ENCODE results near the gene FGF14. TPM values are rescaled to one million over a fixed set of nuclear protein-coding genes. Genes with fewer than 3 reads are reported as not detected.

FGF14 gene
- total RNA-seq, 2 experiments from 2014 or later, result not detected

GRCh38 chr13:102190930-102191329 is 210.9 kb downstream of the FGF14 start:
- no peak overlapping the region for H3K27ac Mint-ChIP-seq
- H3K9me3 Mint-ChIP-seq, result peaks cover 2% of the 10 kb centered on the region
- H3K36me3 Mint-ChIP-seq, result no peaks in the 10 kb centered on the region
- H3K27me3 Mint-ChIP-seq, result no peaks in the 10 kb centered on the region
- no peak overlapping the region for H3K4me3 Mint-ChIP-seq
- no peaks in the 10 kb centered on the region for H3K4me1 Mint-ChIP-seq
- DNase-seq, result no peak

- Mint-ChIP-seq H3K9me3 (peaks cover 2% of the 10 kb centered on the region), H3K4me1 (no peaks in the 10 kb centered on the region), H3K27me3 (peaks cover 3% of the 10 kb centered on the region), H3K36me3 (no peaks in the 10 kb centered on the region), H3K4me3 (no peak overlapping the region), H3K27ac (no peak overlapping the region)
- no peak for DNase-seq
Measured at GRCh38 chr13:102187313-102187712, 214.5 kb downstream of the FGF14 start.

GRCh38 chr13:102185375-102185984 is 216.4 kb downstream of the FGF14 start:
- no peak overlapping the region for H3K27ac Mint-ChIP-seq
- peaks cover 2% of the 10 kb centered on the region for H3K9me3 Mint-ChIP-seq
- peaks cover 3% of the 10 kb centered on the region for H3K27me3 Mint-ChIP-seq
- no peak overlapping the region for H3K4me3 Mint-ChIP-seq
- no peaks in the 10 kb centered on the region for H3K36me3 Mint-ChIP-seq
- no peak for DNase-seq
- H3K4me1 Mint-ChIP-seq, result no peaks in the 10 kb centered on the region

GRCh38 chr13:102183509-102184182 is 218.2 kb downstream of the FGF14 start:
- H3K4me1 Mint-ChIP-seq, result no peaks in the 10 kb centered on the region
- no peak overlapping the region for H3K27ac Mint-ChIP-seq
- H3K27me3 Mint-ChIP-seq, result peaks cover 3% of the 10 kb centered on the region
- DNase-seq, result no peak
- no peaks in the 10 kb centered on the region for H3K9me3 Mint-ChIP-seq
- H3K4me3 Mint-ChIP-seq, result no peak overlapping the region
- H3K36me3 Mint-ChIP-seq, result no peaks in the 10 kb centered on the region

- Mint-ChIP-seq H3K36me3 (no peaks in the 10 kb centered on the region), H3K4me1 (no peaks in the 10 kb centered on the region), H3K27ac (no peak overlapping the region), H3K27me3 (peaks cover 3% of the 10 kb centered on the region), H3K9me3 (no peaks in the 10 kb centered on the region), H3K4me3 (no peak overlapping the region)
- no peak for DNase-seq
Measured at GRCh38 chr13:102182170-102182569, 219.7 kb downstream of the FGF14 start.

GRCh38 chr13:102177431-102177830 is 224.4 kb downstream of the FGF14 start:
- no peaks in the 10 kb centered on the region for H3K36me3 Mint-ChIP-seq
- H3K27ac Mint-ChIP-seq, result no peak overlapping the region
- no peaks in the 10 kb centered on the region for H3K9me3 Mint-ChIP-seq
- no peaks in the 10 kb centered on the region for H3K27me3 Mint-ChIP-seq
- H3K4me3 Mint-ChIP-seq, result no peak overlapping the region
- H3K4me1 Mint-ChIP-seq, result no peaks in the 10 kb centered on the region
- no peak for DNase-seq

GRCh38 chr13:102176846-102177245 is 225.0 kb downstream of the FGF14 start:
- Mint-ChIP-seq H3K27me3 (no peaks in the 10 kb centered on the region), H3K27ac (no peak overlapping the region), H3K4me3 (no peak overlapping the region), H3K9me3 (no peaks in the 10 kb centered on the region), H3K36me3 (no peaks in the 10 kb centered on the region), H3K4me1 (no peaks in the 10 kb centered on the region)
- no peak for DNase-seq

- no peaks in the 10 kb centered on the region for H3K4me1 Mint-ChIP-seq
- no peaks in the 10 kb centered on the region for H3K9me3 Mint-ChIP-seq
- H3K36me3 Mint-ChIP-seq, result no peaks in the 10 kb centered on the region
- DNase-seq, result no peak
- no peaks in the 10 kb centered on the region for H3K27me3 Mint-ChIP-seq
- H3K4me3 Mint-ChIP-seq, result no peak overlapping the region
- no peak overlapping the region for H3K27ac Mint-ChIP-seq
Measured at GRCh38 chr13:102172406-102172805, 229.4 kb downstream of the FGF14 start.

- Mint-ChIP-seq H3K36me3 (no peaks in the 10 kb centered on the region), H3K27me3 (peaks cover 4% of the 10 kb centered on the region), H3K9me3 (no peaks in the 10 kb centered on the region), H3K27ac (no peak overlapping the region), H3K4me3 (no peak overlapping the region), H3K4me1 (no peaks in the 10 kb centered on the region)
- no peak for DNase-seq
Measured at GRCh38 chr13:102170305-102170704, 231.5 kb downstream of the FGF14 start.

GRCh38 chr13:102169471-102170015 is 232.3 kb downstream of the FGF14 start:
- Mint-ChIP-seq H3K27ac (no peak overlapping the region), H3K4me1 (no peaks in the 10 kb centered on the region), H3K36me3 (no peaks in the 10 kb centered on the region), H3K9me3 (peaks cover 3% of the 10 kb centered on the region), H3K27me3 (peaks cover 4% of the 10 kb centered on the region), H3K4me3 (no peak overlapping the region)
- DNase-seq, result no peak

GRCh38 chr13:102152790-102153189 is 249.1 kb downstream of the FGF14 start:
- H3K27ac Mint-ChIP-seq, result no peak overlapping the region
- no peaks in the 10 kb centered on the region for H3K36me3 Mint-ChIP-seq
- no peak overlapping the region for H3K4me3 Mint-ChIP-seq
- no peaks in the 10 kb centered on the region for H3K4me1 Mint-ChIP-seq
- no peak for DNase-seq
- H3K27me3 Mint-ChIP-seq, result peaks cover 16% of the 10 kb centered on the region
- peaks cover 2% of the 10 kb centered on the region for H3K9me3 Mint-ChIP-seq

GRCh38 chr13:102147353-102147752 is 254.5 kb downstream of the FGF14 start:
- H3K27ac Mint-ChIP-seq, result no peak overlapping the region
- no peaks in the 10 kb centered on the region for H3K9me3 Mint-ChIP-seq
- H3K36me3 Mint-ChIP-seq, result no peaks in the 10 kb centered on the region
- no peak for DNase-seq
- no peaks in the 10 kb centered on the region for H3K4me1 Mint-ChIP-seq
- peaks cover 1% of the 10 kb centered on the region for H3K27me3 Mint-ChIP-seq
- no peak overlapping the region for H3K4me3 Mint-ChIP-seq

GRCh38 chr13:102145750-102146149 is 256.1 kb downstream of the FGF14 start:
- no peaks in the 10 kb centered on the region for H3K27me3 Mint-ChIP-seq
- no peaks in the 10 kb centered on the region for H3K9me3 Mint-ChIP-seq
- no peaks in the 10 kb centered on the region for H3K4me1 Mint-ChIP-seq
- no peak overlapping the region for H3K27ac Mint-ChIP-seq
- no peak for DNase-seq
- H3K4me3 Mint-ChIP-seq, result no peak overlapping the region
- no peaks in the 10 kb centered on the region for H3K36me3 Mint-ChIP-seq

- no peak for DNase-seq
- Mint-ChIP-seq H3K4me3 (no peak overlapping the region), H3K9me3 (no peaks in the 10 kb centered on the region), H3K27me3 (no peaks in the 10 kb centered on the region), H3K4me1 (no peaks in the 10 kb centered on the region), H3K36me3 (no peaks in the 10 kb centered on the region), H3K27ac (no peak overlapping the region)
Measured at GRCh38 chr13:102142473-102142826, 259.4 kb downstream of the FGF14 start.

- no peak overlapping the region for H3K4me3 Mint-ChIP-seq
Measured at GRCh38 chr13:102141625-102142472, 260.0 kb downstream of the FGF14 start.

More at GRCh38 chr13:102141625-102142472, 260.0 kb downstream of the FGF14 start:
- no peaks in the 10 kb centered on the region for H3K4me1 Mint-ChIP-seq
- H3K9me3 Mint-ChIP-seq, result no peaks in the 10 kb centered on the region
- no peak overlapping the region for H3K27ac Mint-ChIP-seq
- H3K36me3 Mint-ChIP-seq, result no peaks in the 10 kb centered on the region
- H3K27me3 Mint-ChIP-seq, result no peaks in the 10 kb centered on the region
- DNase-seq, result no peak
